EL (cell line): Measurements from ENCODE around the gene NTNG1.
"Not testable (repeated sequence)": the region's sequence is repeated elsewhere in the genome, so short reads cannot be mapped to it uniquely, and the experiment has no call there.

Source experiments
- DNase-seq: peaks from one replicate; pipeline ENCODE4 v3.0.0-alpha.2; 2016

Gene NTNG1

GRCh38 chr1:107147843-107148242 lies 7.0 kb downstream of the NTNG1 start:
- DNase-seq, result no peak

DNA sequence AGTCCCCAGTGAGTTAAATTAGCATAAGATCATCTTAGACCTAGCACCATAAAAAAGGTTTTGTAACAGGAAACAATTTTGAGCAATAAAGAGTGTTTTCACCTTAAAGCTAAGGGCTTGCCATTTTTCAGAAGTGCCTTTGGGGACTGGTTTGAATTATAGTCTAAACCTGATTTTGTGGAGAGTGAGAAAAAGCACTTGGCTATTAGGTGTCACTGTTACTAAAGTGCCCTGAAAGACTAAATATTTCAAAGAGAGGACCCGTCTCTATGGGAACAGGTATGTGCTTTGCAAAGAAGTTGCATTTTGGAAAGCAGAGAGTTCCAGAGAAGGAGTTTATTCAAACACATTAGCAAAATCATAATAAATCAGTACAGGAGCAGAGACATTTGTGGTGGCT lies 9.1 kb downstream of the NTNG1 start:
- DNase-seq, result no peak

DNA sequence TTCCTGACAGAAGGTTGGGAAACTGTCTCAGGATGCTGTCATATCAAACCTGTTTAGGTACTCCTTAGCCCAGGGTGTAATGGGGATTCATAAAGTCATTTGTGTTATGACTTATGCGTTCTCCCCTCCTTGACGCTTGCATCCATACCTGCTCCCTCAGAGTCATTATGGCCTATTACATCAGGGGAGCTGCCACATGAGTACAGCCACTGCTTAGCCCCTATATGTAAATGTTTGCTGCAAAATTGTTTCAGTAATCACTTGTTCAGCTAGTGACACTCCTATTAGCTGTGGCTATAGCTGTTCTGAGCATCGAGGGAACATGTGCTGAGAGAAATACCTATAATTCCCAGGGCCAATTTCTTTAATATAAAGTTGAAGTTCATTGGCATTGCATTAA lies 10.5 kb downstream of the NTNG1 start:
- DNase-seq, result no peak

GRCh38 chr1:107152395-107152794 lies 11.6 kb downstream of the NTNG1 start:
- no peak for DNase-seq

GRCh38 chr1:107153014-107153413 lies 12.2 kb downstream of the NTNG1 start:
- DNase-seq, result no peak

DNA sequence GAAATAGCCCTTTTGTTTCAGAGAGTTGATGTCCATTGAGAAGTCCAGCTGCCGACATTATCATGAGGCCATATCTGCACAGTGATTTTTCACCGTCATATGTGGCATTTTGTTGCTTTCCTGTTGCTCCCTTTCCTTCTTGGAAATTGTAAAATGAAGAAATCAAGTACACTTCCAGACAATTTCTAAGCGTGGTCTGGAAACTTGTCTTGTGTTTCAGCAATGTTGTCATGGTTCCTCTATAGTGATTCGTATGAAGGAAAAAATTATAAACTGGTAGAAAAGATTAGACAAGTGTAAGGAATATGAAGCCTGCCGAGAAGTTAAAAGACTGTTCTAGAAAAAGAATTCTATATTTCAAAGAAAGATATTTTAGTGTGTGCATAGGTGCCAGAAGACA lies 17.7 kb downstream of the NTNG1 start:
- DNase-seq, result no peak

DNA sequence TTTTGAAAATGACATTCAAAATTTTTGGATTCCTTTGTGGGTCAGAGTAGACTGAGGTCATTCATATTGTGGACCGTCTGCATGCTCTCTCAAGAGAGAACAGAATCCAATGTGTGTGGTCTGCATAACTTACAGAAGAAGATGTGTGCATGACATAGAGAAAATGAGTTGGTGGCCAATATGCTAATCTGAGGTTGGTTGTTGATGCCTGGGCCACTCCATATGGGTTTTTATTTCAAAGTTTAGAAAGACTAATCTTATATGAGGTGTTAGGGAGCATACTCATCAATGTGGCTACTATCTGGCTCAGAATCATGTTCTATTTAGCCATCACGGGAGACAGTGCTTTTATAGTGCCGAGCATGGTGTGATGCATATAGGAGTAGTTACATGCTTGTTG lies 18.2 kb downstream of the NTNG1 start:
- DNase-seq, result no peak

GRCh38 chr1:107162745-107163144 lies 21.9 kb downstream of the NTNG1 start:
- no peak for DNase-seq

DNA sequence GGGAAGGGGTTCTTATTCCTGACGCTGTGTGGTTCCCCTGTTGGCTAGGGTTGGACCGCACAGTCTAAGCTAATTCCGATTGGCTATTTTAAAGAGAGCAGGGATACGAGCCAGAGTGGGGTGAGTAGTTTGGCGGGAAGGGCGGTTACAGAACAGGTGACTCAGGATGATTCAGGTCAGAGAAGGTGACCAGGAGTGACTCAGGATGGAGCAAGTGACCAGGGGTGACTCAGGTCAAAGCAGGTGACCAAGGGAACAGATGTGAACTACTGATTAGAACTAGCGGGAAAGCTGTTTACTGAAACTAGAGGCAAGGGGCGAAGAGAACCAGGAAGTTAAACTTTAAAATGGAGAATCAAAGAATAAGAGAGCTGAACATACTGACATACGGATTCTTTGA lies 24.1 kb downstream of the NTNG1 start:
- not testable (repeated sequence) for DNase-seq

GRCh38 chr1:107169615-107170014 lies 28.8 kb downstream of the NTNG1 start:
- no peak for DNase-seq

DNA sequence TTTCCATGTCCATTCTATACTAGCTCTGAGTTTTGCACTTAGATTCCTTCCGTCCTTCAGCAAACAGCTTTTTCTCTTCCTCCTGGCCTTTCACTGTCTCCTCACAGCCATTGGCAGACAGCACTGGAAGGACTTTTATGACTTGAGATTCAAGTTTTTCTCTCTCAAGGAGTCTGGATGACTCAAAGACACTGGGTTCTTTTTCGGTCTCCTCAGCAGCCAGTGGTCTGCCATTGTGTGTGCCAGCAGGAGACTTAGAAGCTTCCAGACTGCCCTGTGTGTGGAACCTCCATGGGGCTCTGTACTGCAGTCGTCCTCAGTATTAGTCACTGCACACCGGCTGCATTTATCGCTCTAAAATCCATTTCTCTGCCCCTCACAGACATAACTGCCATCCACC lies 30.5 kb downstream of the NTNG1 start:
- DNase-seq, result no peak

- no peak for DNase-seq
Measured at GRCh38 chr1:107172450-107173170, 31.8 kb downstream of the NTNG1 start.

DNA sequence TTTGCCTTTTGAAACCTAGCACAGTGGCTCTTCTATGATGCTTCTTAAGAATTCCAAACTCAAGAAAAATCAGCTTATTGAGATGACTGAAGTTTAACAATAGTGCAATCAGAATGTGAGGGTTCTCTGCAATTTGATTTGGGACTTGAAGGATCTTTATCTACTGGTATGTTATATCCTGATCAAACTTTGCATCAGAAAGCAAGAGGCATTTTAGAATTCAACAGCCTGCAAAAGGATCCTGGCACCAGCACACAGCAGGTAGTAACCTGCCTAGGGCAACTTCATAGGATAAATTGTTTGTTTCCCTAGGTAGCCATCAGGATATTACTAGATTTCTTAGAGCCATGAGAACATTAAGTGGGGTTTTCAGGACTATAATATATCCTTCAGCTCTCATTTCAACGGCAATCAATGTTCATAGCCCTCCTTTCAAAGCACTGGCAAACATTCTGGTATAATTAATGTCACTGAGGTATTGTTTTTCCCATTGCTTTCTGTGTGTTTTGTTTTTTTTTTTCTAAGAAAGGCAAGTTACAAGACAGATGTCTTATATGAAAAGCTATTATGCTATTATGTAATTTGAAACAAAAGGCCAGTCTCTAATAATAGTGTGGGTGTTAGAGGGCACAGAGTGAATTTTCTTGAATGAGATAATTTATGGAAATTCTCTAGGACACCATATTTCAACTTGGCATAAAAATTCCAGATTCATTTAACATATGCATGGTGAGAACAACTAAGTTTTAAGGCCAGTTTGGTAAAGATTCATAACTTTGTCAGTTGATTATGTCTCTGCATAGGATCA lies 34.5 kb downstream of the NTNG1 start:
- no peak for DNase-seq

GRCh38 chr1:107181253-107181969 lies 40.6 kb downstream of the NTNG1 start:
- DNase-seq, result no peak

- DNase-seq, result no peak
Measured at GRCh38 chr1:107183011-107183410, 42.2 kb downstream of the NTNG1 start.

GRCh38 chr1:107184888-107185287 lies 44.0 kb downstream of the NTNG1 start:
- no peak for DNase-seq

- no peak for DNase-seq
Measured at GRCh38 chr1:107187399-107187798, 46.6 kb downstream of the NTNG1 start.

DNA sequence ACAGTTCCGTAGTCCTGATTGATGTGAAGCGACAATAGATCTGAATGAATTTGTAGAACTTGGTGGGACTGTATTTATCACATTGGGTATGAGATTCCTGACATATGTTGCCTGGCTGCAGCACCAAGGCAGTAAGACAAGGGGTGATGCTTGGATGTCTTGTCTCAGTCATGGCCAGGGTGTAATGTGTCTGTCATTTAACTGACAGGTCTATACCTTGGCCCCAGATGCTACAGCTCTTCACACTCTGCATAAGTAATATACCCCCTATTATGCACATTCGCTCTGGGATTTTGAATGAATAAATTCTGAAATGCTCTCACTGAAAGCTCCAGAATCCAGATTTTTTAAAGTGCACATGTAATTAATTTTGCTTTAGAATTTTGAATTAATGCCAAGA lies 47.3 kb downstream of the NTNG1 start:
- no peak for DNase-seq

GRCh38 chr1:107194380-107194779 lies 53.5 kb downstream of the NTNG1 start:
- DNase-seq, result no peak

- no peak for DNase-seq
Measured at GRCh38 chr1:107195476-107195875, 54.6 kb downstream of the NTNG1 start.

GRCh38 chr1:107196973-107197562 lies 56.2 kb downstream of the NTNG1 start:
- peak; percentile 24 for DNase-seq

DNA sequence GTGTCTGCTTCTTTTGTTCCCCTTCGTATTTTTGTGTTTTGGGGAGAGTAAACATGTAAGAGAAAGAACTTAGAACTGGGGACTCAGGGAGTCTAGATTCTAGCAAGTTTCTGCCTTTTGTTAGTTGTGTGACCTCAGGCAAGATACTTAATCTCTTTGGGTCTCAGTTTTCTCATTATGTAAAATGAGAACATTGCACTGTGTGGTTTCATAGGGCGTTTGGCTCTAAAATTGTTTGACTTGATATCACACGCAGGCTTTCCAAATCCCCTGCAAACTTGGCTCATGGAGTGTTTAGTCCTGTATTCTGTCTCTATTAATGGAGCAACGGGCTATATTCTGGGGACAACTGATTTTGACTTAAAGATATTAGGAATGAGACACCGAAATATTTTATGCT lies 57.7 kb downstream of the NTNG1 start:
- no peak for DNase-seq

DNA sequence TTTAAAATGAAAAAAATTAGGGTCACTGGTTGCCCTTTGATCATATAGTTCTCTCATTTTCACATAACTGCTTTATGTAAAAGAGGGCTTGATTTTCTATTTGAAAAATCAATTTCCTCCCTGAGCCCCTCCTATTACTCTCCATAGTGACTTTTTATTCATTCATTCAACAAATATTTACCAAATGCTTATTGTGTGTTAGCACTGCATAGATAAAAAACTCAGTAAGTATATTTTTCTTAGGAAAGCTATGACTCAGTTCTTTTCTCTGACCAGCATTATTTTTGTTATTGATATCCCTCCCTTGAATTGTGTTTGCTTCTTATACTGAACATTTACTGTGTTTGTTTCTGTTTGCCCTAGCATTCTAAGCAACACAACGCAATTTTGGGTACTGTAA lies 59.8 kb downstream of the NTNG1 start:
- DNase-seq, result no peak
